Gastrocnemius medialis (tissue), 4 donors: Measurements from ENCODE around the gene CUL9. TPM values are rescaled to one million over a fixed set of nuclear protein-coding genes. Genes with fewer than 3 reads are reported as not detected.

Experiments
- ATAC-seq, 2 donors: fragments of 150-250 bp; one replicate each; pipeline ENCODE4 v1.9.1; 2016
- DNase-seq, 2 donors: peaks; one replicate each; pipeline ENCODE4 v3.0.0-alpha.2; 2019
- H3K27ac ChIP-seq, 4 donors: fragments of 200-600 bp; sonication (generic); 1 replicate in 1 of 4; 2 replicates in 3 of 4; pipeline ENCODE4 v1.5.1; 2016 to 2018; ENCODE audit warnings: mild to moderate bottlenecking in 2 of 4, moderate library complexity in 1 of 4
- H3K27me3 ChIP-seq, 3 donors: fragments of 200-600 bp; sonication (generic) in 2 of 3; 1 replicate in 1 of 3; 2 replicates in 2 of 3; pipeline versions ENCODE4 v1.5.1 to v1.6.0; 2016 to 2019; ENCODE audit warnings: mild to moderate bottlenecking in 1 of 3, moderate library complexity in 1 of 3
- H3K36me3 ChIP-seq, 2 donors: fragments of 200-600 bp; sonication (generic) in 1 of 2; one replicate each; pipeline ENCODE4 v1.5.1; 2017 to 2018
- H3K4me1 ChIP-seq, 2 donors: fragments of 200-600 bp; sonication (generic) in 1 of 2; one replicate each; pipeline ENCODE4 v1.5.1; 2016 to 2017; ENCODE audit warnings: mild to moderate bottlenecking in 2 of 2
- H3K4me3 ChIP-seq, 4 donors: fragments of 200-600 bp; sonication (generic) in 3 of 4; 1 replicate in 1 of 4; 2 replicates in 3 of 4; pipeline ENCODE4 v1.5.1; 2016 to 2019; ENCODE audit warnings: mild to moderate bottlenecking in 2 of 4
- H3K9me3 ChIP-seq, 3 donors: fragments of 200-600 bp; sonication (generic) in 2 of 3; 1 replicate in 1 of 3; 2 replicates in 2 of 3; pipeline ENCODE4 v1.5.1; 2016 to 2019
- POLR2A ChIP-seq, 2 donors: fragments of 450-650 bp; IDR thresholded peaks; one replicate each; pipeline ENCODE4 v1.6.1; 2017; ENCODE audit warnings: antibody characterized with exemption in 2 of 2, mild to moderate bottlenecking in 2 of 2, moderate library complexity in 2 of 2
- in situ Hi-C, 4 donors: fragments of 200-750 bp; cut with MboI; loops; one replicate each; pipeline versions ENCODE4 v1.15.0 to v1.8.0; 2017; ENCODE audit warnings: low sequenced_read_pairs in 4 of 4
- intact Hi-C: fragments of 100-400 bp; cut with DNase I; formaldehyde crosslinking; loops from one replicate; pipeline ENCODE4 v1.15.1; 2023; ENCODE audit warnings: low total_unique reads
- total RNA-seq, 4 donors: library from RNA; depleted of rRNA; stranded (reverse); fragments of >200 nt; gene quantifications; one replicate each; pipeline versions ENCODE4 v1.1.0 to v1.2.3, GENCODE V29; 2016
- TF ChIP-seq, protein P1 (sequence below), 5 experiments: fragments of 450-650 bp in 3 of 5; fragments of 200-600 bp in 2 of 5; sonication (generic) in 2 of 5; IDR thresholded peaks in 4 of 5; conservative IDR thresholded peaks in 1 of 5; 1 replicate in 4 of 5; 2 replicates in 1 of 5; pipeline ENCODE4 v1.5.1; 2016 to 2019; ENCODE audit warnings: antibody characterized with exemption in 5 of 5, mild to moderate bottlenecking in 3 of 5, moderate library complexity in 3 of 5

Gene CUL9
- total RNA-seq, 4 donors from 2014 or later = 5.3 to 20.1 (median 7.1) TPM

- H3K4me3 ChIP-seq = no peak overlapping the region
- no peak overlapping the region for H3K27ac ChIP-seq
- peaks cover 6 to 11% of the 10 kb centered on the region in 2 donors for H3K4me1 ChIP-seq
- in situ Hi-C loops = no loop called here
- no peak for TF ChIP-seq POLR2A (IDR thresholded peaks at IDR 0.05)
- TF ChIP-seq, protein P1, sequence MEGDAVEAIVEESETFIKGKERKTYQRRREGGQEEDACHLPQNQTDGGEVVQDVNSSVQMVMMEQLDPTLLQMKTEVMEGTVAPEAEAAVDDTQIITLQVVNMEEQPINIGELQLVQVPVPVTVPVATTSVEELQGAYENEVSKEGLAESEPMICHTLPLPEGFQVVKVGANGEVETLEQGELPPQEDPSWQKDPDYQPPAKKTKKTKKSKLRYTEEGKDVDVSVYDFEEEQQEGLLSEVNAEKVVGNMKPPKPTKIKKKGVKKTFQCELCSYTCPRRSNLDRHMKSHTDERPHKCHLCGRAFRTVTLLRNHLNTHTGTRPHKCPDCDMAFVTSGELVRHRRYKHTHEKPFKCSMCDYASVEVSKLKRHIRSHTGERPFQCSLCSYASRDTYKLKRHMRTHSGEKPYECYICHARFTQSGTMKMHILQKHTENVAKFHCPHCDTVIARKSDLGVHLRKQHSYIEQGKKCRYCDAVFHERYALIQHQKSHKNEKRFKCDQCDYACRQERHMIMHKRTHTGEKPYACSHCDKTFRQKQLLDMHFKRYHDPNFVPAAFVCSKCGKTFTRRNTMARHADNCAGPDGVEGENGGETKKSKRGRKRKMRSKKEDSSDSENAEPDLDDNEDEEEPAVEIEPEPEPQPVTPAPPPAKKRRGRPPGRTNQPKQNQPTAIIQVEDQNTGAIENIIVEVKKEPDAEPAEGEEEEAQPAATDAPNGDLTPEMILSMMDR (IDR thresholded peaks at IDR 0.05 in 4 of 5, conservative IDR thresholded peaks at IDR 0.05 in 1 of 5) = no peak
- H3K36me3 ChIP-seq = peaks cover 0 to 61% of the 10 kb centered on the region in 2 donors
- intact Hi-C loops = no loop called here
- no peaks in the 10 kb centered on the region for H3K27me3 ChIP-seq
- ATAC-seq (no peak), DNase-seq (no peak)
- H3K9me3 ChIP-seq = no peaks in the 10 kb centered on the region
These were observed 5.8 kb downstream of the CUL9 start for GRCh38 chr6:43187821-43188220.

DNA sequence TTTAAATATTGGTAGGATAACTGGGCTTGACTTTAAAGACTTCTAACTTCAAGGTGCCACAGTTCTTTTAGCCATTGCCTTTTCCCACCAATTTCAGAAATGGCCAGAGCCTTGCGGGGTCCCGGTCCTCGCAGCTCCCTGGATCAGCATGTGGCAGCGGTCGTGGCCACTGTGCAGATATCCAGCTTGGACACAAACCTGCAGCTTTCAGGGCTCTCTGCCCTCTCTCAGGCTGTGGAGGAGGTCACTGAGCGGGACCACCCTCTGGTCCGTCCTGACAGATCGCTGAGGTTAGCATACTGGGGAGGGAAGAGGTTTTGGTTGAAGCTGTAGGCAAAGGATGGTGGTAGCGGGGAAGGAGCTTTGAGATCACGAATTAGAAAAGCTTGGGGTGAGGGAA, 6.4 kb downstream of the CUL9 start:
- Histone ChIP-seq H3K9me3 (no peaks in the 10 kb centered on the region), H3K27ac (no peak overlapping the region), H3K4me3 (no peak overlapping the region), H3K27me3 (no peaks in the 10 kb centered on the region), H3K36me3 (peaks cover 0 to 67% of the 10 kb centered on the region in 2 donors), H3K4me1 (peaks cover 0 to 4% of the 10 kb centered on the region in 2 donors)
- intact Hi-C loops = no loop called here
- no peak for DNase-seq
- in situ Hi-C loops = no loop called here
- no peak for ATAC-seq
- TF ChIP-seq, protein P1 (IDR thresholded peaks at IDR 0.05 in 4 of 5, conservative IDR thresholded peaks at IDR 0.05 in 1 of 5) = no peak
- no peak for TF ChIP-seq POLR2A (IDR thresholded peaks at IDR 0.05)

GRCh38 chr6:43189776-43190304, 7.8 kb downstream of the CUL9 start:
- Histone ChIP-seq H3K4me1 (no peaks in the 10 kb centered on the region), H3K27me3 (no peaks in the 10 kb centered on the region), H3K9me3 (no peaks in the 10 kb centered on the region), H3K27ac (no peak overlapping the region), H3K36me3 (peaks cover 0 to 71% of the 10 kb centered on the region in 2 donors), H3K4me3 (no peak overlapping the region)
- no peak for ATAC-seq
- in situ Hi-C loops (no loop called here), intact Hi-C loops (no loop called here)
- no peak for DNase-seq
- TF ChIP-seq, protein P1 (IDR thresholded peaks at IDR 0.05 in 4 of 5, conservative IDR thresholded peaks at IDR 0.05 in 1 of 5) = no peak
- TF ChIP-seq POLR2A (IDR thresholded peaks at IDR 0.05) = no peak

DNA sequence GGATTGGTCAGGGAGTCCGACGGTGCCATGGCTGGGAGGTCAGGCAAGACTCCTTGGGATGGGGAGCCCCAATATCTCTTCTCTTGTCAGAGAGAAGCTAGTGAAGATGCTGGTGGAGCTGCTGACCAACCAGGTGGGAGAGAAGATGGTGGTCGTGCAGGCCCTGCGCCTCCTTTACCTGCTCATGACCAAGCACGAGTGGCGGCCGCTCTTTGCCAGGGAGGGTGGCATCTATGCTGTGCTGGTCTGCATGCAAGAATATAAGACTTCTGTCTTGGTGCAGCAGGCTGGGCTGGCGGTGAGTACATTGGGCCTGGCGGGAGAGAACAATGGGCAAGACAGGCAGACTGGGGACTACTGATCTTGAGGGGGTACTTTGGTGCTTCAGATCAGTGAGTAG, 10.9 kb downstream of the CUL9 start:
- Histone ChIP-seq H3K27me3 (no peaks in the 10 kb centered on the region), H3K4me3 (no peak overlapping the region), H3K4me1 (no peaks in the 10 kb centered on the region), H3K36me3 (peaks cover 0 to 76% of the 10 kb centered on the region in 2 donors), H3K9me3 (no peaks in the 10 kb centered on the region), H3K27ac (no peak overlapping the region)
- TF ChIP-seq POLR2A (IDR thresholded peaks at IDR 0.05) = no peak
- TF ChIP-seq, protein P1 (IDR thresholded peaks at IDR 0.05 in 4 of 5, conservative IDR thresholded peaks at IDR 0.05 in 1 of 5) = no peak
- DNase-seq (no peak), ATAC-seq (no peak)
- intact Hi-C loops = no loop called here
- in situ Hi-C loops = no loop called here

- in situ Hi-C loops = no loop called here
- Histone ChIP-seq H3K4me3 (no peak overlapping the region), H3K4me1 (no peaks in the 10 kb centered on the region), H3K36me3 (peaks cover 0 to 75% of the 10 kb centered on the region in 2 donors), H3K9me3 (no peaks in the 10 kb centered on the region), H3K27ac (no peak overlapping the region), H3K27me3 (no peaks in the 10 kb centered on the region)
- ATAC-seq (no peak), DNase-seq (no peak)
- TF ChIP-seq, protein P1 (IDR thresholded peaks at IDR 0.05 in 4 of 5, conservative IDR thresholded peaks at IDR 0.05 in 1 of 5) = no peak
- no peak for TF ChIP-seq POLR2A (IDR thresholded peaks at IDR 0.05)
- intact Hi-C loops = no loop called here
These were observed 11.9 kb downstream of the CUL9 start for GRCh38 chr6:43193929-43194328.
